ENCODE data around the gene TTLL5.

Gene TTLL5

GRCh38 chr14:75647640-75648039 is 13.4 kb upstream of the TTLL5 start:
- FAIRE-seq (no peak), DNase-seq (ENCODE audit: extremely low spot score, insufficient read length, low read depth) (no peak)

- DNase-seq (ENCODE audit: extremely low spot score, insufficient read length, low read depth): no peak
- FAIRE-seq: no peak
Observed at GRCh38 chr14:75648066-75648838, 12.8 kb upstream of the TTLL5 start.

- FAIRE-seq (no peak), DNase-seq (ENCODE audit: extremely low spot score, insufficient read length, low read depth) (no peak)
Observed at GRCh38 chr14:75649337-75649736, 11.7 kb upstream of the TTLL5 start.

- no peak for FAIRE-seq
- DNase-seq (ENCODE audit: extremely low spot score, insufficient read length, low read depth): no peak
Observed at GRCh38 chr14:75649773-75650172, 11.3 kb upstream of the TTLL5 start.

- DNase-seq (ENCODE audit: extremely low spot score, insufficient read length, low read depth) (no peak), FAIRE-seq (no peak)
Observed at GRCh38 chr14:75650253-75651058, 10.6 kb upstream of the TTLL5 start.

GRCh38 chr14:75653563-75653962 is 7.5 kb upstream of the TTLL5 start:
- FAIRE-seq (no peak), DNase-seq (ENCODE audit: extremely low spot score, insufficient read length, low read depth) (no peak)

- DNase-seq (ENCODE audit: extremely low spot score, insufficient read length, low read depth) (peak; percentile 44), FAIRE-seq (peak; percentile 84)
Observed at GRCh38 chr14:75654127-75654732, 6.8 kb upstream of the TTLL5 start.

- DNase-seq (ENCODE audit: extremely low spot score, insufficient read length, low read depth) (no peak), FAIRE-seq (no peak)
Observed at GRCh38 chr14:75655235-75655634, 5.8 kb upstream of the TTLL5 start.

- no peak for FAIRE-seq
- no peak for DNase-seq (ENCODE audit: extremely low spot score, insufficient read length, low read depth)
Observed at GRCh38 chr14:75657331-75657730, 3.7 kb upstream of the TTLL5 start.

GRCh38 chr14:75658957-75659356 is 2.1 kb upstream of the TTLL5 start:
- no peak for FAIRE-seq
- DNase-seq (ENCODE audit: extremely low spot score, insufficient read length, low read depth): no peak

- DNase-seq (ENCODE audit: extremely low spot score, insufficient read length, low read depth) (no peak), FAIRE-seq (peak; percentile 33)
Observed at GRCh38 chr14:75660238-75660629, 812 bp upstream of the TTLL5 start.

- no peak for DNase-seq (ENCODE audit: extremely low spot score, insufficient read length, low read depth)
- no peak for FAIRE-seq
Observed at GRCh38 chr14:75661499-75661814, 411 bp downstream of the TTLL5 start.

GRCh38 chr14:75662966-75663365 is 1.9 kb downstream of the TTLL5 start:
- DNase-seq (ENCODE audit: extremely low spot score, insufficient read length, low read depth): no peak
- FAIRE-seq: no peak

GRCh38 chr14:75667099-75667765 is 6.2 kb downstream of the TTLL5 start:
- DNase-seq (ENCODE audit: extremely low spot score, insufficient read length, low read depth) (no peak), FAIRE-seq (no peak)

- FAIRE-seq: peak; percentile 33
Observed at GRCh38 chr14:75672605-75673192, 11.7 kb downstream of the TTLL5 start.

GRCh38 chr14:75673345-75674035 is 12.4 kb downstream of the TTLL5 start:
- peak; percentile 78 for FAIRE-seq
- no peak for DNase-seq (ENCODE audit: extremely low spot score, insufficient read length, low read depth)

More at GRCh38 chr14:75672605-75673192, 11.7 kb downstream of the TTLL5 start:
- DNase-seq (ENCODE audit: extremely low spot score, insufficient read length, low read depth): no peak

- DNase-seq (ENCODE audit: extremely low spot score, insufficient read length, low read depth) (no peak), FAIRE-seq (no peak)
Observed at GRCh38 chr14:75675265-75675960, 14.4 kb downstream of the TTLL5 start.

- FAIRE-seq: no peak
- no peak for DNase-seq (ENCODE audit: extremely low spot score, insufficient read length, low read depth)
Observed at GRCh38 chr14:75685910-75686309, 24.9 kb downstream of the TTLL5 start.

- DNase-seq (ENCODE audit: extremely low spot score, insufficient read length, low read depth) (no peak), FAIRE-seq (no peak)
Observed at GRCh38 chr14:75689012-75689411, 28.0 kb downstream of the TTLL5 start.
